KMS-11 (cell line): ENCODE results near the gene PIEZO2.

Experiments used
- H2AFZ ChIP-seq: fragments of 200-600 bp; sonication (generic); 2 replicates; pipeline ENCODE4 v1.6.1; 2016; ENCODE audit warnings: antibody characterized with exemption, mixed run types, low read depth
- H3K27ac ChIP-seq: fragments of 200-600 bp; sonication (generic); 2 replicates; pipeline ENCODE4 v1.6.1; 2016; ENCODE audit warnings: mild to moderate bottlenecking, mixed run types
- H3K27me3 ChIP-seq: fragments of 200-600 bp; sonication (generic); 2 replicates; pipeline ENCODE4 v1.6.1; 2017; ENCODE audit warnings: mild to moderate bottlenecking, low read depth, mixed run types, moderate library complexity; ENCODE audit not compliant: insufficient read depth
- H3K36me3 ChIP-seq: fragments of 200-600 bp; sonication (generic); 2 replicates; pipeline ENCODE4 v1.6.1; 2017; ENCODE audit warnings: mild to moderate bottlenecking, mixed run types; ENCODE audit not compliant: insufficient read depth
- H3K4me1 ChIP-seq: fragments of 200-600 bp; sonication (generic); 2 replicates; pipeline ENCODE4 v1.6.1; 2016; ENCODE audit warnings: mild to moderate bottlenecking, low read depth, mixed run types; ENCODE audit not compliant: poor library complexity, severe bottlenecking
- H3K4me2 ChIP-seq: fragments of 200-600 bp; sonication (generic); 2 replicates; pipeline ENCODE4 v1.7.0; 2016; ENCODE audit warnings: mild to moderate bottlenecking, mixed run types
- H3K4me3 ChIP-seq: fragments of 200-600 bp; sonication (generic); IDR thresholded peaks from 2 replicates; pipeline ENCODE4 v1.6.1; 2017; ENCODE audit warnings: low read depth, low read length, mixed read lengths; ENCODE audit not compliant: insufficient read depth
- H3K79me2 ChIP-seq: fragments of 200-600 bp; sonication (generic); 2 replicates; pipeline ENCODE4 v1.6.1; 2016; ENCODE audit warnings: low read depth, mixed run types; ENCODE audit not compliant: insufficient read depth
- H3K9ac ChIP-seq: fragments of 200-600 bp; sonication (generic); 2 replicates; pipeline ENCODE4 v1.6.1; 2016; ENCODE audit warnings: mild to moderate bottlenecking, mixed run types
- H4K20me1 ChIP-seq: fragments of 200-600 bp; sonication (generic); 2 replicates; pipeline ENCODE4 v1.6.1; 2016; ENCODE audit warnings: mild to moderate bottlenecking, mixed run types; ENCODE audit not compliant: insufficient read depth
- TF ChIP-seq, protein P1 (sequence below): fragments of 200-600 bp; sonication (generic); conservative IDR thresholded peaks from 2 replicates; pipeline ENCODE4 v1.6.1; 2017; ENCODE audit warnings: low read depth, mild to moderate bottlenecking, antibody characterized with exemption, low read length, moderate library complexity, mixed read lengths

Gene PIEZO2

DNA sequence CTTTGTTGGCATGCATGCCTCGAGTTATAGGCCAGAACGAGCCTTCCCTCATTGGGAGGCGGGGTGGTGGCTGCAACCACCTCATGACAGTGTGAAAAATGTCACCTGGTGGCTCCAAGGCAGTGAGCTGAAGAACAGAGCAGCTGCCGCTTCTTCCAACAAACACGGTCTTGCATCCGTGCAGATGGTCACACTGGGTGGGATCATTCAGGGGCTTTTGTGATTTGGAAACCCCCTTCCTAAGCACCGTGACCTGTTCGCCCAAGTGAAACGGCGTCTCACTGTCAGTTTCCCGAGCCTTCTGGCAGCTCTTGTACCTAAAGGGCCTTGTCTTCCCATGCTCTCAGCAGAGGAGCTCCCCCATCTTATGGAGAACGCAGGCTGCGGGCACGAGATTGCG, 463.9 kb downstream of the PIEZO2 start:
- H3K36me3 ChIP-seq: no peaks in the 10 kb centered on the region
- no peaks in the 10 kb centered on the region for H3K79me2 ChIP-seq
- no peak overlapping the region for H2AFZ ChIP-seq

DNA sequence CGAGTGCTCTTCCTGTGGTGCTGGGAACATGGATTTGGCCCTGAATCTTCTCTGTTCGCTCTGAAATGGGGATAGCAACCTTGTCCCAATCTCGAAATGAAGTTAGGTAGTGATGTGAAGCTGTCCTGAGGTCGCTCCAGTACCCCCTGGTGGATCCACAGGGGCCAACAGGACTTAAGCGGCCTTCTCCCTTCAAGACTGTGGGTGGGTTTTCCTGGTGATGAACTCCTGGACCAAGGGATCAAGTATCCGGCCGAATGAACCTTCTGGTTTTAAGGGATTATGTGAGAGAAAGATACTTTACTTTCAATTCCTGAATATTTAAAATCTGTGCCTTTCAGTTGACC, 467.0 kb downstream of the PIEZO2 start:
- no peaks in the 10 kb centered on the region for H3K4me1 ChIP-seq
- no peak overlapping the region for H3K9ac ChIP-seq
- TF ChIP-seq, protein P1, sequence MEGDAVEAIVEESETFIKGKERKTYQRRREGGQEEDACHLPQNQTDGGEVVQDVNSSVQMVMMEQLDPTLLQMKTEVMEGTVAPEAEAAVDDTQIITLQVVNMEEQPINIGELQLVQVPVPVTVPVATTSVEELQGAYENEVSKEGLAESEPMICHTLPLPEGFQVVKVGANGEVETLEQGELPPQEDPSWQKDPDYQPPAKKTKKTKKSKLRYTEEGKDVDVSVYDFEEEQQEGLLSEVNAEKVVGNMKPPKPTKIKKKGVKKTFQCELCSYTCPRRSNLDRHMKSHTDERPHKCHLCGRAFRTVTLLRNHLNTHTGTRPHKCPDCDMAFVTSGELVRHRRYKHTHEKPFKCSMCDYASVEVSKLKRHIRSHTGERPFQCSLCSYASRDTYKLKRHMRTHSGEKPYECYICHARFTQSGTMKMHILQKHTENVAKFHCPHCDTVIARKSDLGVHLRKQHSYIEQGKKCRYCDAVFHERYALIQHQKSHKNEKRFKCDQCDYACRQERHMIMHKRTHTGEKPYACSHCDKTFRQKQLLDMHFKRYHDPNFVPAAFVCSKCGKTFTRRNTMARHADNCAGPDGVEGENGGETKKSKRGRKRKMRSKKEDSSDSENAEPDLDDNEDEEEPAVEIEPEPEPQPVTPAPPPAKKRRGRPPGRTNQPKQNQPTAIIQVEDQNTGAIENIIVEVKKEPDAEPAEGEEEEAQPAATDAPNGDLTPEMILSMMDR: no peak
- no peaks in the 10 kb centered on the region for H3K27me3 ChIP-seq
- no peak overlapping the region for H3K4me3 ChIP-seq
- H3K79me2 ChIP-seq: no peaks in the 10 kb centered on the region
- H4K20me1 ChIP-seq: no peaks in the 10 kb centered on the region
- H3K27ac ChIP-seq: no peak overlapping the region
- H2AFZ ChIP-seq: no peak overlapping the region
- no peak overlapping the region for H3K4me2 ChIP-seq
- no peaks in the 10 kb centered on the region for H3K36me3 ChIP-seq

More for the DNA sequence above, 463.9 kb downstream of the PIEZO2 start:
- H3K27me3 ChIP-seq: no peaks in the 10 kb centered on the region
- H4K20me1 ChIP-seq: no peaks in the 10 kb centered on the region
- no peak overlapping the region for H3K27ac ChIP-seq
- no peaks in the 10 kb centered on the region for H3K4me1 ChIP-seq
- TF ChIP-seq, protein P1: no peak
- no peak overlapping the region for H3K4me2 ChIP-seq
- H3K9ac ChIP-seq: no peak overlapping the region
- no peak overlapping the region for H3K4me3 ChIP-seq

DNA sequence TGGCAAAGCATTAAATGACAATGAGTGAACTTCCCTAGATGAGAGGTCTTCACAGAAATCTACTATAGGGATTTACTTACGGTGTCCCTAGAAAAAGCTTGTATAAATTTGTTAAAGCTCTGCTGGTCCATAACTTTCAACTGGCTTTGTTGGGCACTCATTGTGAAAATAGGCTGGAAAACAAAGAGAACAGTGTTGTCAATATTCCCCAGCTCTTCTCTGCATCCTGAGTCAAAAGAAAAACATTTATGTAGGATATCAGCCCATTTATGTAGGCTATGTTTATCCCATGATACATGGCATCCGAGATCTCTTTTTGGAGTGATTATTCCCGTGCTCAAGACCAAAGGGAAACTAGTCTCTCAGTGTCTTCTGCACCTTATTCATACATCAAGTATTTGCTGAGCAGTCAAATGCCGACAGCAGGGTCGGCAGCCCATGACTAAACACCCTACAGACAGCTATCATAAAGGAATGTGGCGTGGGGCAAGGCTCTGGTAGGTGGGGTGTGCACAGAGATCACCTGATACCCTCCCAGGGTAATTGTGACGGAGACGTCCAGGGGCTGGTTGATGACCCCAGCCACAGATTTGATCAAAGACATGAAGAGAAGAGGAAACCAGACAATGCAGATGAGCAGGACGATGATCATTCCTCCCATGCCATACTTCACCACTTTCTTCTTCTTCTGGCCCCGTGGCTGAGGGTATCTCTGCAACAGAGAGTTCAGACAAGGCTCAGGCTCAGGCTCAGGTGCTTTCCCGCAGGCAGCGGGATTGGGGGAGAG, 467.6 kb downstream of the PIEZO2 start:
- no peak overlapping the region for H3K9ac ChIP-seq
- TF ChIP-seq, protein P1: no peak
- no peak overlapping the region for H2AFZ ChIP-seq
- no peak overlapping the region for H3K4me3 ChIP-seq
- H3K27ac ChIP-seq: no peak overlapping the region
- no peaks in the 10 kb centered on the region for H4K20me1 ChIP-seq
- H3K36me3 ChIP-seq: no peaks in the 10 kb centered on the region
- H3K4me2 ChIP-seq: no peak overlapping the region
- H3K4me1 ChIP-seq: no peaks in the 10 kb centered on the region
- H3K79me2 ChIP-seq: no peaks in the 10 kb centered on the region
- H3K27me3 ChIP-seq: no peaks in the 10 kb centered on the region

DNA sequence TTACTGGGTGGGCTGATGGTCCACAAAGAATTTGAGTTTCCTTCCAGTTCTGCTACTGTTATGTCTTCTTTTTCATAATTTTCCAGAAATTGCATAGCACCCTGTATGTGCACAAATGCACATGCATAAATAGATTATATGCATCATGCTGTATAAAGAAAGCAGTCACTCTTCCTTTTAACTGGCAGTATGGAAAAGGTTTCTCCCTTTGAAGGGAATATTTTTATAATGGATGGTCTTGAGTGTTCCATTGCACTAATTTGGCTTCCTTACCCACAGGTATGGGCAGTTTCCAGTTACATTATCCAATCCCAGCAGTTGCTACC, 469.1 kb downstream of the PIEZO2 start:
- TF ChIP-seq, protein P1: no peak
- Histone ChIP-seq H3K27ac (no peak overlapping the region), H3K4me3 (no peak overlapping the region), H3K27me3 (no peaks in the 10 kb centered on the region), H3K36me3 (no peaks in the 10 kb centered on the region), H3K9ac (no peak overlapping the region), H2AFZ (no peak overlapping the region), H3K4me1 (no peaks in the 10 kb centered on the region), H4K20me1 (no peaks in the 10 kb centered on the region), H3K4me2 (no peak overlapping the region), H3K79me2 (no peaks in the 10 kb centered on the region)
